K562 (cell line): ENCODE measurements around the gene SYMPK. TPM values are rescaled to one million over a fixed set of nuclear protein-coding genes. Genes with fewer than 3 reads are reported as not detected.

Experiments used
- BCOR ChIP-seq: fragments of 450-650 bp; IDR thresholded peaks from 2 replicates; pipeline ENCODE4 v1.6.1; 2016
- CLOCK ChIP-seq: fragments of 250-450 bp; sonication (Bioruptor Pico); IDR thresholded peaks from 2 replicates; pipeline ENCODE4 v1.4.0; 2020; ENCODE audit warnings: mild to moderate bottlenecking, moderate library complexity, borderline replicate concordance
- CREBBP ChIP-seq: IDR thresholded peaks from one replicate; pipeline ENCODE4 v1.6.1; 2012; ENCODE audit warnings: low read depth, mild to moderate bottlenecking, control low read depth, inconsistent platforms, low read length
- CTBP1 ChIP-seq: fragments of 450-650 bp; IDR thresholded peaks from 2 replicates; pipeline ENCODE4 v1.6.1; 2016; ENCODE audit warnings: borderline replicate concordance
- GABPB1 ChIP-seq: sonication (generic); formaldehyde crosslinking; IDR thresholded peaks from 2 replicates; pipeline ENCODE4 v1.8.0; 2022; ENCODE audit warnings: mild to moderate bottlenecking, missing genetic modification reagents
- L3MBTL2 ChIP-seq: fragments of 450-650 bp; IDR thresholded peaks from 2 replicates; pipeline ENCODE4 v1.6.1; 2016; ENCODE audit warnings: mild to moderate bottlenecking, moderate library complexity
- LCOR ChIP-seq: sonication (generic); formaldehyde crosslinking; IDR thresholded peaks from 2 replicates; pipeline ENCODE4 v1.8.0; 2022; ENCODE audit warnings: mild to moderate bottlenecking, missing genetic modification reagents
- MTF1 ChIP-seq: fragments of 250-450 bp; sonication (Bioruptor Pico); IDR thresholded peaks from 2 replicates; pipeline ENCODE4 v1.9.0; 2021; ENCODE audit warnings: moderate library complexity, mild to moderate bottlenecking, inconsistent platforms, borderline replicate concordance
- NCOA2 ChIP-seq, 2 experiments: fragments of 450-650 bp; IDR thresholded peaks; 2 replicates each; pipeline ENCODE4 v1.6.1; 2018; ENCODE audit warnings: mild to moderate bottlenecking in 2 of 2, moderate library complexity in 1 of 2; ENCODE audit not compliant: partially characterized antibody in 2 of 2
- PBX2 ChIP-seq, 2 experiments: IDR thresholded peaks in 1 of 2; conservative IDR thresholded peaks in 1 of 2; 2 replicates each; pipeline ENCODE4 v1.6.1; 2016; ENCODE audit warnings: low read depth in 2 of 2, mild to moderate bottlenecking in 1 of 2, missing compliant biosample characterization in 1 of 2, missing genetic modification characterization in 1 of 2, moderate library complexity in 1 of 2
- SMAD4 ChIP-seq: fragments of 250-450 bp; sonication (Bioruptor Pico); conservative IDR thresholded peaks from 2 replicates; pipeline ENCODE4 v1.8.0; 2021; ENCODE audit warnings: inconsistent platforms, mild to moderate bottlenecking, moderate library complexity
- SNRNP70 ChIP-seq: fragments of 200-400 bp; formaldehyde crosslinking; optimal IDR thresholded peaks from 2 replicates; pipeline ENCODE3; 2017; ENCODE audit warnings: low read depth, low read length
- TGIF2 ChIP-seq: sonication (generic); formaldehyde crosslinking; IDR thresholded peaks from 2 replicates; pipeline ENCODE4 v1.8.1; 2022; ENCODE audit warnings: mild to moderate bottlenecking, missing genetic modification reagents, moderate library complexity
- ZBTB33 ChIP-seq: sonication (generic); formaldehyde crosslinking; IDR thresholded peaks from 2 replicates; pipeline ENCODE4 v1.8.1; 2023; ENCODE audit warnings: mild to moderate bottlenecking, missing genetic modification reagents
- ZNF24 ChIP-seq: fragments of 450-650 bp; IDR thresholded peaks from 2 replicates; pipeline ENCODE4 v1.6.1; 2016
- ZNF347 ChIP-seq: fragments of 450-650 bp; formaldehyde crosslinking; IDR thresholded peaks from 2 replicates; pipeline ENCODE4 v1.4.0; 2020; ENCODE audit warnings: low read depth, mild to moderate bottlenecking, moderate library complexity
- ZNF395 ChIP-seq: fragments of 200-800 bp; sonication (Bioruptor generic); IDR thresholded peaks from 2 replicates; pipeline ENCODE4 v1.6.1; 2017; ENCODE audit warnings: missing genetic modification characterization, missing compliant biosample characterization
- polyA plus RNA-seq, 8 experiments: library from polyadenylated mRNA; depleted of rRNA in 4 of 8; stranded (reverse) in 5 of 8; unstranded in 3 of 8; fragments of >200 nt; fragmentation: Nextera tagmentation in 2 of 8; fragmentation: Illumina TruSeq in 1 of 8; extraction: Ambion mirVana in 2 of 8; extraction: Trizol in 1 of 8; gene quantifications; 2 replicates each; pipeline versions ENCODE4 v1.2.1 to v1.2.3, GENCODE V29; 2011 to 2014; ENCODE audit warnings: inconsistent platforms in 1 of 8, missing spikeins in 1 of 8
- total RNA-seq, 7 experiments: library from RNA; depleted of rRNA in 6 of 7; stranded (reverse); fragments of >200 nt in 6 of 7; fragmentation: Illumina TruSeq in 2 of 7; extraction: Trizol in 2 of 7; gene quantifications; 2 replicates each; pipeline versions ENCODE4 v1.2.1 to v1.2.3, GENCODE V29; 2011 to 2021; ENCODE audit warnings: low replicate concordance in 1 of 7

Gene SYMPK
- total and polyA plus RNA-seq, 9 of the 15 experiments (the other 6 are each of a cell fraction or from before 2014, with no cell fraction given), result 0.73 to 95.5 (median 58.4) TPM

- no peak for TF ChIP-seq ZNF395 (CRISPR knock-in tag)
- TF ChIP-seq TGIF2 (CRISPR knock-in tag), result no peak
- TF ChIP-seq PBX2 (CRISPR knock-in tag; IDR thresholded peaks at IDR 0.05; ENCODE audit: low read depth), result no peak
- TF ChIP-seq PBX2 (tag; conservative IDR thresholded peaks at IDR 0.05; ENCODE audit: low read depth), result no peak
- no peak for TF ChIP-seq NCOA2 (IDR thresholded peaks at IDR 0.05; ENCODE audit: partially characterized antibody in 2 of 2)
- peak; percentile 94 for TF ChIP-seq ZBTB33 (CRISPR knock-in tag)
- no peak for TF ChIP-seq SNRNP70
- peak; percentile 31; the same call in 1 of the 2 replicates for TF ChIP-seq CLOCK (CRISPR knock-in tag)
- TF ChIP-seq SMAD4, result peak; percentile 81
- peak; percentile 86 for TF ChIP-seq CTBP1
- TF ChIP-seq MTF1 (CRISPR knock-in tag), result no peak
- TF ChIP-seq L3MBTL2, result peak; percentile 65
- peak; percentile 72 for TF ChIP-seq GABPB1
- no peak for TF ChIP-seq ZNF347
- TF ChIP-seq BCOR, result peak; percentile 99
- TF ChIP-seq CREBBP, result no peak
- TF ChIP-seq ZNF24, result peak; percentile 77
- peak; percentile 78; the same call in 1 of the 2 replicates for TF ChIP-seq LCOR (CRISPR knock-in tag)
Observed at GRCh38 chr19:45882652-45883585, 20.0 kb upstream of the SYMPK start (continued).
